ENCODE data around the gene RBM39.
"Not testable (repeated sequence)": the region's sequence is repeated elsewhere in the genome, so short reads cannot be mapped to it uniquely, and the experiment has no call there.

RBM39 gene

DNA sequence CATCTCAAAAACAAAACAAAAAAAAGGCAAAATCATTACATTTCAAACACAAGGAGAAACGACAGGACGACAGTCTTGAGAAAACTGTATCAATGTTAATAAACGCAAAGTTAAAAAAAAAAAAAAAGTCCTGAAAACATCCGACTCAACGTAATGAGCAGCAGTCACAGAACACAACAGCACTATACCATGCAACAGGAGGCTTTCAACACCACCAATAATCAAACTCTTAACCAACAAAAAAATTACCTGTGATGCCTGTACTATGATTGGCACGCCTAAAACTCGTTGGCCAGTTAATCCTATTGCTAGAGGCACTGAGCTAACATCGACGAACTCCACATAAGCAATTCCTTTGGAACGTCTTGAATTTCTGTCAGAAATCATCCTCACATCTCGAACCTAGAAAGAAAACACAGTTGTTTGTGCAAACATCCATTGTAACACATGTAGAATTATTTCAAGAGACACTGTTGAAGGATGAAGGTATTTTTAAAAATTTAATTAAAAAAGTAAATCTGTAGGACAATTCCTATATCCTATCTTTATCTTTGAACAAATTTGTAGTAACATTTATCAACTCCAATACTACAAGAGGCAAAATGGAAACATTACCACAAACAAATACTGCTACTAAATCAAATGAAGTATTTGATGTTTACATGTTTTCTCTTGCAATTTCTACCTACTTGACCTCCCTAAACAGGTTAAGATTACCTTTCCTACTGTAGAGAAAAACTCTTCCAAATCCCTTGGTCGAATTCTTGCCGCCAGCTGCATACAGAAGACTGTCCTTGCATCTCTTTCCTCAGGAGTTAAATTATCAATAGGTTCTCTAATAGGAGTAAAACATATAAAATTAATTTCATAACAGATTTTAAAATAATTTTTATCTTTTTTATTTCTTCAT, 17.5 kb downstream of the RBM39 start:
- DNase-seq (ENCODE audit: low spot score): no peak

DNA sequence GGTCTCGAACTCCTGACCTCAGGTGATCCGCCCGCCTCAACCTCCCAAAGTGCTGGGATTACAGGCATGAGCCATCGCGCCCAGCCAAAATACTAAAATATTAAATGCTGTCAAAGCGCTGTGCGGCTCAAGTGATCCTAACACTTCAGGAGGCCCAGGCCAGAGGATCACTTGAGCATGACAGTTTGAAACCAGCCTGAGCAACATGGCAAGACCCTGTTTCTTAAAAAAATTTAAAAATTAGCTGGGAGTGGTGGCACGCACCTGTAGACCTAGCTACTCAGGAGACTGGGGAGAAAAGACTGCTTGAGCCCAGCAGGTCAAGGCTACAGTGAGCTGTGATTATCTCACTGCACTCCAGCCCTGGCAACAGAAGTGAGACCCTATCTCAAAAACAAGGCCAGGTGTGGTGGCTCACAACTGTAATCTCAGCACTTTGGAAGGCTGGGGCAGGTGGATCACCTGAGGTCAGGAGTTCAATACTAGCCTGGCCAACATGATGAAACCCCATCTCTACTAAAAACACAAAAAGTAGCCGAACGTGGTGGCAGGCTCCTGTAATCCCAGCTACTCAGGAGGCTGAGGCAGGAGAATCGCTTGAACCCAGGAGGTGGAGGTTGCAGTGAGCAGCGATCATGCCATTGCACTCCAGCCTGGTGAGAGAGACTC, 18.3 kb downstream of the RBM39 start:
- not testable (repeated sequence) for DNase-seq (ENCODE audit: low spot score)

DNA sequence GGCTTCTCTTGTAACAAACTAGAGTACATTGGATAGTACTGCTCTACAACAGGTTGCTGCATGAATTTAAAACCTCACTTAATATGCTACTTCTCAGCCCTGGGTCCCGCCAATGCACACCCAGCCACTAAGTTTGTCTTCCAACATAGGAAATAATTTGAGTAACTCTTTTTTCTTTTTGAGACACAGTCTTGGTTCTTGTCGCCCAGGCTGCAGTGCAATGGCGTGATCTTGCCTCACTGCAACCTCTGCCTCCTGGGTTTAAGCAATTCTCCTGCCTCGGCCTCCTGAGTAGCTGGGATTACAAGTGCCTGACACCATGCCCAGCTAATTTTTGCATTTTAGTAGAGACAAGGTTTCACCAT, 18.8 kb downstream of the RBM39 start:
- DNase-seq (ENCODE audit: low spot score): not testable (repeated sequence)

DNA sequence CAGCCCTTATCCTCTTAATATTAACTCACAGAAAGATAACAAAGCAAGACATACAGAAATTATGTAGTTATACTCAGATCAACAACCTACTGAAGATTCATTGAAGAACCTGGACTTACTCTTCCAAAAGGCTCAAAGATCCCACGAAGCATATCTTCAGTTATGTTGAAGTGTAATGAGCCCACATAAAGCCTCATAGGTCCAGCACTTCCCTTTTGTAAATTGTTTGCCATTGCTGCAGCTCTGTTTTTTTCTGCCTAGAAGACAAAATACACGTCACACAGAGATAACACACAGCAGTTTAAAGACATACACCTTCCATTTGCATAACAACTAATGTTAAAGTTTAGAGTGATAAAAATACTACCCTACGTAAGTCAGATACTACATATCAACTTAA, 20.4 kb downstream of the RBM39 start:
- DNase-seq (ENCODE audit: low spot score): no peak

DNA sequence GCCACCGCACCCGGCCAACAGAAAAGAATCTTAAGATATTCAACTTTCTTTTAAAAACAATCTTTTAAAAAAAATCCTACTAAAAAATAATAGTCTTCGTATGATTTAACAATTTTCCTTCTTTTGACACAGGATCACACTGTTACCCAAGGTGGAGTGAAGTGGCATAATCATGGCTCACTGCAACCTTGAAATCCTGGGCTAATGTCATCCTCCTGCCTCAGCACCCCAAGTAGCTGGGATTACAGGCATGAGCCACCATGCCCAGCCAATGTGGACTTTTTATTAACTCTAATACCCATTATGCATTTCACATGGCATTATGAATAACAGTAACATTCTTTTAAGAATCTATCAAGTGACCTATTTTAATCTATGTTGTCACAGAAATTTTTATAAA, 20.8 kb downstream of the RBM39 start:
- DNase-seq (ENCODE audit: low spot score): no peak

DNA sequence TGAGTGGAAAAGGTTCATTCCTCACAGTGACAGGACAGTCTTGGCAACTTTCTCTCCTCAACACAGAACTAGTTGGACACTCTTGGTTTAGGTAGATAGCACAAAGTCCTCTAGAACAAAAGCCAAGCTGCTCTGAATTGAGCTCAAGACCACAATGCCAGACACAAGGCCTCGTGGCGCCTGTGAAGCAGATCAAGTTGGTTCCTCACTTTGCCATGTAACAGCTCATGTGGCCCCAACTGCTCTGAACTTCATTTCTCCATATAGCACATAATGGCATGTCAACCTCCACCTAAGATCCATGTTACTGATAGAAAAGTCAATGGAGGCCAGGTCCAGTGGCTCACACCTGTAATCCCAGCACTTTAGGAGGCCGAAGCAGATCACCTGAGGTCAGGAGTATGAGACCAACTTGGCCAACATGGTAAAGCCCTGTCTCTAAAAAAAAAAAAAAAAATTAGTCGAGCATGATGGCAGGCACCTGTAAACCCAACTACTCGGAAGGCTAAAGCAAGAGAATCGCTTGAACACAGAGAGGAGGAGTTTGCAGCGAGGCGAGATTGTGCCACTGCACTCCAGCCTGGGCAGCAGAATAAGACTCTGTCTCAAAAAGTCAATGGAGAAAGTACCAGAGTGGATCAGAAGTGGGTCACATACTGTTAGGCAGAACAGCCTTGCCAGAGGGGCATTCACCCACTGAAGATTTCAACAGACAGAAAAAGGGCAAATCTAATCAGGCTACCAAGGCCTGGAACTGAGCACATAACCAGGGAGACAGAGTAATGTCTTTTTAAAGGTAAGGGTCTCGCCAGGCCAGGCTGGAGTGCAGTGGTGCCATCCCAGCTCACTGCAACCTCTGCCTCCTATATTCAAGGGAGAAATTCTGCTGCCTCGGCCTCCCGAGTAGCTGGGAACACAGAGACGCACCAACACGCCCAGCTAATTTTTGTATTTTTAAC, 21.6 kb downstream of the RBM39 start:
- DNase-seq (ENCODE audit: low spot score): no peak

DNA sequence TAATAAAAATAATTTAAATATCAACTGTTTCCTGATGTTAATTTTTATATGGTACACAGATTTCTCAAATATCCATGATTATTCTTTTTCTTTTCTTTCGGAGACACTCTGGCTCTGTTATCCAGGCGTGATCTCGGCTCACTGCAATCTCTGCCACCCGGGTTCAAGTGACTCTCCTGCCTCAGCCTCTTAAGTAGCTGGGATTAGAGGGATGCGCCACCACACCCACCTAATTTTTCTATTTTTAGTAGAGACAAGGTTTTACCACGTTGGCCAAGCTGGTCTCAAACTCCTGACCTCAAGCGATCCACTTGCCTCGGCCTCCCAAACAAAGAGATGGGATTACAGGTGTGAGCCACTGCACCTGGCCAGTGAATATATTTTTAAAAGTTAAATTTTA, 22.3 kb downstream of the RBM39 start:
- no peak for DNase-seq (ENCODE audit: low spot score)

DNA sequence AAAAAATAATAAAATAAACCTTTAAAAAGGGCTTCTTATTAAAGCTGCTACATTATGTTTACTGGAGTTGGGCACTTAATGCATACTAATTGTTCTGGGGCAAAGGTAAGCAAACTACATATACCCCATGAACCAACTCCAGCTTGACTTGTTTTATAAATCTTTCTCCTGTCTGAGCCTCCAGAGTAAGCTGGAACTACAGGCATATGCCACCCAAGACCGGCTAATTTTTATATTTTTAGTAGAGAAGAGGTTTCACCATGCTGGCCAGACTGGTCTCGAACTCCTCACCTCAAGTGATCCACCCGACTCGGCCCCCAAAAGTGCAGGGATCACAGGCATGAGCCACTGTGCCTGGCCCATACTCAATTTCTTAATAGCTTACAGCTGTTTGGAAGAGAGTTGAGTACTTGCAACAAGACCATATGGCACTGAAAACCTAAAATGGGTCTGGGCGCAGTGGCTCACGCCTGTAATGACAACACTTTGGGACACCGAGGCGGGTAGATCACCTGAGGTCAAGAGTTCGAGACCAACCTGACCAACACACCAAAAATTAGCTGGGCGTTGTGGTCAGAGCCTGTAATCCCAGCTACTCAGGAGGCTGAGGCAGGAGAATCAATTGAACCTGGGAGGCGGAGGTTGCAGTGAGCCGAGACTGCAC, 23.0 kb downstream of the RBM39 start:
- DNase-seq (ENCODE audit: low spot score): no peak

DNA sequence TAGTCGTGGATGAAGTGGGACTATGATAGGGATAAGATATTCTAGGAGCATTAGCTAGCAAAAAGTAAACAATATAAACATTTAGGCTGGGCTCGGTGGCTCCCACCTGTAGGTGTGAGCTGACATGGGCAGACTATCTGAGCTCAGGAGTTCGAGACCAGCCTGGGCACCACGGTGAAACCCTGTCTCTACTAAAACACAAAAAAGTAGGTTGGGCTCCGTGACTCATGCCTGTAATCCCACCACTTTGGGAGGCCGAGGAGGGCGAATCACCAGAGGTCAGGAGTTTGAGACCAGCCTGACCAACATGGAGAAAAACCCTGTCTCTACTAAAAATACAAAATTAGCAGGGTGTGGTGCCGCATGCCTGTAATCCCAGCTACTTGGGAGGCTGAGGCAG, 23.7 kb downstream of the RBM39 start:
- not testable (repeated sequence) for DNase-seq (ENCODE audit: low spot score)

DNA sequence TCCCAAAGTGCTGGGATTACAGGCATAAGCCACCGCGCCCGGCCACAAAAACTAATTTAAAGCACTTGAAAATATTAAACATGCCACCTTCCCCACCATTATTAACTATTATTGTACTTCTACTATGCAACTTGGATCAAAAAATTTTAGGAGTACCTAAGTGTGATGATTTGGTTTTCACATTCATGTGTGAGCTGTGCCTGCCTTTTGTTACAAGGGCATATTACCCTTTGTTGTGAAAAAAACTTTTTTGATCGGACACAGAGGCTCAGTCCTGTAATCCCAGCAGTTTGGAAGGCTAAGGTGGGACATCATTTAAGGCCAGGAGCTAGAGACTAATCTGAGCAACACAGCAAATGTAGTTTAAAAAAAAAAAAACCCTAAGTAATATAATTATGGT, 25.7 kb downstream of the RBM39 start:
- no peak for DNase-seq (ENCODE audit: low spot score)

DNA sequence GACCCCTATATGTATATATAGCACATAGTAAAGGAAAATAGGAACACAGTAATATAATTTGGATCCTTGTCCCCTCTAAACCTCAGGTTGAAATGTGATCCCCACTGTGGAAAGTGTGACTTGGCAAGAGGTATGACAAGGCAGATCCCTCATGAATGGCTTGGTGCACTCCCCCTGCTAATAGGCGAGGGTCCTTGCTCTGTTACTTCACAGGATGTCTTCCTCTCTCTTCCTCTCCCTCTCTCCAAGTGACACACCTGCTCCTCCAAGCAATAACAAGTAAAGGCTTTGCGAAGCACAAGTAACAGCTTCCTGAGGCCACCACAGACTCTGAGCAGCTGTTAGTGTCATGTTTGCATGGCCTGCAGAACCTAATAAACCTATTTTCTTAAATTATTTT, 26.4 kb downstream of the RBM39 start:
- no peak for DNase-seq (ENCODE audit: low spot score)

DNA sequence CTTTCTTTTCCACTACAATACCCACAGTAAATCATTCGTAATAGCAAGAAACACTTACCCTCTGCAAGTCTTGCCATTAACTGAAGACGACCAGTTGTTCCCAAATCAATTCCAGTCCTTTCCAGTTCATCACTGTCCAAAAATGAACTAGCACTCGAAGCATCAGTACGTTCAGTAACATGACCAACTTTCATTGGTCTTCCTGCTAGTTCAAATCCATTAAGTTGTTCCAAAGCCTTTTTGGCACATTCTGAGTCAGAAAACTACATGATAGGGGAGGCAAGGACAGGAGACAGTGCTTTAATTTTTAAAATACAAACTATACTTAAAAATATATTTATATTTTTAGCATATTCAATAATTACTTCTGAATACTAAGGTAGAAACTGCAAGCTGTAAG, 27.9 kb downstream of the RBM39 start:
- DNase-seq (ENCODE audit: low spot score): no peak

DNA sequence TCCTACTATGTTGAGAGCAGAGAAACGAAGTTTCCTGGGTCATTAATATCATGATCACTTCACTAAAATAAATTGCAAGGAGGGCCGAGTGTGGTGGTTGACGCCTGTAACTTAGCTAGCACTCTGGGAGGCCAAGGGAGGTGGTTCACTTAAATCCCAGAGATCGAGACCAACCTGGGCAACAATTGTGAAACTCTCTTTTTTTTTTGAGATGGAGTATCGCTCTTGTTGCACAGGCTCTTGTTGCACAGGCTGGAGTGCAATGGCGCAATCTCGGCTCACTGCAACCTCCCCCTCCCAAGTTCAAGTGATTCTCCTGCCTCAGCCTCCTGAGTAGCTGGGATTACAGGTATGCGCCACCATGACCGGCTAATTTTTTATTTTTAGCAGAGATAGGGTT, 28.9 kb downstream of the RBM39 start:
- DNase-seq (ENCODE audit: low spot score): not testable (repeated sequence)

DNA sequence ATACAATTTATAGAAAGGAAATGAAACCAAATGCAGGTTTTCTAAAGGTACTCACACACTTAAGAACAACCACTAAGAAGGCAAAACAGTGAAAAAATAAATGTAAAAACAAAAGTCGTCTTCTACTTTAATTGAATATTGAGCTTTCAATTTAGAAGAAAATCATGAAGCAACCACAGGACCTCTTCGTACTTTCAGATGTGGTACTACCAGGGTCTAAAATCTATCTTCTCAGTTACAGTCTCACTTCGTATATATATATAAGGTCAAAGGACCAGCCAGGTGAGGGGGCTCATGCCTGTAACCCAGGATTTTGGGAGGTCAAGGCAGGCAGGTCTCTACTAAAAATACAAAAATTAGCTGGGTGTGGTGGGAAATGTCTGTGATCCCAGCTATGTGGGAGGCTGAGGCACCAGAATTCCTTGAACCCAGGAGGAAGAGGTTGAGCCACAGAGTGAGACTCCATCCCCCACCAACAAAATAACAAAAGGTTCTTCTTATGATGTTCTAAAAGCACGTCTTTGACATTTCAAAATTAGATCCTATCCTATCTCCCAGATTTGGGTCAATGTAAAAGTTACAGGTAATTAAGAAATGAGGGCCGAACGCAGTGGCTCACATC, 30.4 kb downstream of the RBM39 start:
- no peak for DNase-seq (ENCODE audit: low spot score)

DNA sequence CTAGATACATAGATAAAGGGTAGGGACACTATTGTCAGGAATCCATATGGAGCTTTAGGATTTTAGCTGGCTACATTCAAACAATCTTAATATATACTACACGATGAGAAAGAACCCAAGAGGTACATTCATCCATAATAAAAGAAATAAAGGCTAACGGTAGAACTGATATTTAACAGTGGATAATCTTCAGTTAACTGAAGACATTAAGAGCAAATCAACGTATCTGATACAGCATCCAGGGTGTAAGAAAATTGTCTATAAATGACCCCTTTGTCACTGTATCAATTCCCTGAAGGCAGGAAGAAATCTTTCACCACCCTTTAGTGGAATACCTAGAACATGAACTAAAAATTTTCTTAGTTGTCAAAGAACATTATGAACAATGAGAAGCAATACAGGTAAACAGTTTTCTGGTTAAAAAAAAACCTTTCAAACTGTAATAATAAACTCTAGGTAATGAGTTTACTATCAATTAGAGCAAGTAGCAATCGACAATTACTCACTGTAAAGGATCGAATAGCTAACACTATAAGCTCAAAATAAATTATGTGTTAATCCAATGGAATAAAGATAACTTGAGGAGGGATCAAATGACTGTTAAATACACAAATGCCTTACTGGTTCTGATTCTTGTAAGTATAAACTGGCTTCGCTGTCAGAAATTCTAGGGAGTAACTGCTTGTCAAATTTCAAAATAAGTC, 31.0 kb downstream of the RBM39 start:
- DNase-seq (ENCODE audit: low spot score): no peak

DNA sequence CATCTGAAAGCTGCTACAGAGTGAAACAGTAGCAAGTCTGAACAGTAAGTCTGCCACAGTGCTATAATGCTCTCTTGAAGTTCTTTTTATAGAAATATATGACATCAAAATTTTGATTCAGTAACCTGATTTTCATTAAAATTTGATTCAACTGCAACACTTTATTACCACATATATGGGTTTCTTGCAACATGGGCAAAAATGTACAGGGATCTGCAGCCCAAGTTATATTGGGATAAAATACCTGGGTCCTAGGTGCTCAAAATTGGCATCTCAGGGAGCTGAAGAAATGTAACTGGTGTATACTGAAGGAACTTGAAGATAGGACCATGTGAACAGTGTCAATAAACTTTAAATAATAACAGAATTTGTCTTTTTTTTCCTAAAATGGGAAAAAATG, 32.0 kb downstream of the RBM39 start:
- DNase-seq (ENCODE audit: low spot score): no peak

DNA sequence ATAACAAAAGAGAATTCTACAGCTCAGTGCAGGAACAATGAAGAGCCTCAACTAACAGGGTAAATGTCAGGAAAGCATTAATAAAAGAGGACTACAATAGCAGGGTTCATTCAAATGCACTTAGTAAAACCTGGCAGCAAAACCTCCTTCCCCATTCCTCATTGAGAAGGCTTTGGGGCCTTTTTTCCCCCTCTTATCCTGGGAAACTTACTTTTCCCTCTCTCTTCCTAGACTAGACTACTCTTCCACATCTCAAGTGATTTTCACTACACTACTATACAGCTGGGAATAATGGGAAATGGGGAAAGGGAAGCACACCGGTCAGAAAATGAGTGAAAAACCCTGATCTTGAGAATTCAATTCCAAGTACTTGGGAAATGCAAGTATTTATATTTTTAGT, 32.8 kb downstream of the RBM39 start:
- no peak for DNase-seq (ENCODE audit: low spot score)

DNA sequence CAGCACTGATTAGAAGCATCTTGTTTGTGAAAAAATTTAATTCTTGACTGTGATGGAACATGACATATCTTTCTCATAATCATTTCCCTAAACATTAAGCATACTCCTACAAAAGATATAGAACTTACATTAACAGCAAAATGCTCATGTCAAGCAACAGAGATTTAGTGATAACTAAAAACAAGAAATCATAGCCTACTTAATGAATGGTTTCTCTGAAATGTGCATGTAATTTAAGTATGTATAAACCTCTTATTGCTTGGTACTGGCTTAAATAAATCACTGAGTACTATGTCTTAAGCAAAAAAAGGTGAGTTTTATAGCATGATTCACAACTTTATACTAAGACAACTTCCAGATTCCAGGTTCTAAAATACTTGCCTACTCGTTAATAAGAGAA, 33.6 kb downstream of the RBM39 start:
- DNase-seq (ENCODE audit: low spot score): no peak

DNA sequence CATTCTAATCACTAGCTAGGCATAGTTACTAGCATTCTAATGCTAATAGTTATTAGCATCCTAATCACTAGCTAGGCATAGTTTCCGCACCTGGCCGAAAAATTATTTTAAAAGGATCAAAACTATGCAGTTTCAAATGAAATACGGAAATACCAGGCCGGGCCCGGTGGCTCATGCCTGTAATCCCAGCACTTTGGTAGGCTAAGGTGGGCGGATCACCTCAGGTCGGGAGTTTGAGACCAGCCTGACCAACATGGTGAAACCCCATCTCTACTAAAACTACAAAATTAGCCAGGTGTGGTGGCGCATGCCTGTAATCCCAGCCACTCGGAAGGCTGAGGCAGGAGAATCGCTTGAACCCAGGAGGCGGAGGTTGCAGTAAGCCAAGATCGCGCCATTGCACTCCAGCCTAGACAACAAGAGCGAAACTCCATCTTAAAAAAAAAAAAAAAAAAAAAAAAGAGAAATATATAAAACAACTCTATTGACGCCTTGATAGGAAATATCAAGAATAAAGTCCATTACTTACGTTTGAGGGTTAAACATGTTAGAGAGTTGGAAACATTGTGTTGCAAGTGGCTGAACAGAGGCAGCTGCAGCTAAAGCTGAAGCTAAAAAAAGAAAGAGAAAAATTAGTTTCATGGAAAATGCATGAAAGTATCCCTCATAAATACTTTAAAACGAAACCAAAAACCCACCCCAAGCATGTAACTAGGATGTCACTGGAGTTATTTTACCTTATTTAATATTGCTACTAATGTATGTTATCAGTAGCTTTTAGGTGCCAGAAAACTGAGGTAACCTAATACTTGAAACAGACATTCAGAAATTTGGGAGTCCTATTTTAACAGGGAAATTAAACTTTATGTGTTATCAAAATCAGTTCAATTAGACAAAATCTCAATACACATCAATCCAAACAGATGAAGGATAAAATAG, 35.2 kb downstream of the RBM39 start:
- not testable (repeated sequence) for DNase-seq (ENCODE audit: low spot score)

DNA sequence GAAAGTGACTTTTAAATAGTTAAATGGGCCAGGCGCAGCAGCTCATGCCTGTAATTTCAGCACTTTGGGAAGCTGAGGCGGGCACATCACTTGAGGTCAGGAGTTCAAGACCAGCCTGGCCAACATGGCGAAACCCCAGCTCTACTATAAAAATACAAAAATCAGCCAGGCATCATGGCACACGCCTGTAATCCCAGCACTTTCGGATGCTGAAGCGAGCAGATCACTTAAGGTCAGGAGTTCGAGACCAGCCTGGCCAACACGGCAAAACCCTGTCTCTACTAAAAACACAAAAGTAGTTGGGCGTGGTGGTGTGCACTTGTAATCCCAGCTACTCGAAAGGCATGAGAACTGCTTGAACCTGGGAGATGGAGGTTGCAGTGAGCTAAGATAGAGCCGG, 36.2 kb downstream of the RBM39 start:
- not testable (repeated sequence) for DNase-seq (ENCODE audit: low spot score)
